Measurements from ENCODE around the gene NOTCH3.
A peak's percentile ranks its signal among the peaks of the same experiment; 100 is the strongest.

The NOTCH3 gene

DNA sequence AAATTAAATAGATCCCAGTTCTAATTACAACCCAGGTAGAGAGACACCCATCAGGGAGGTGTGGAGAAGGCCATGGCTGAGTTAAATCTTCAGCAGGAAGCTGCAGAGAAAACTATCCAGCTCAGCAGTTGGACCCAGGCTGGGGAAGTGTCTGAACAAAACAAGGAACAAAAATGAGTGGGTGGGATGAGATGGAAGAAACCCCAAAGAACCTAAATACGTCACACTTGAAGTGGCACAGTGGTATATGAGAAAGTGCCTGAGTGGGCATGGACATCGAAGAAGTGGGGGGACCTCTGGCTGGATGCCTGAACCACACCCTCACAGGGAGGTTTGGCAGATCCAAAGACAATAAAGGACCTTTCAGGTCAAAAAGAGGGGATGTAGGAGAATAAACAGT, 35.0 kb upstream of the NOTCH3 start:
- DNase-seq = no peak

DNA sequence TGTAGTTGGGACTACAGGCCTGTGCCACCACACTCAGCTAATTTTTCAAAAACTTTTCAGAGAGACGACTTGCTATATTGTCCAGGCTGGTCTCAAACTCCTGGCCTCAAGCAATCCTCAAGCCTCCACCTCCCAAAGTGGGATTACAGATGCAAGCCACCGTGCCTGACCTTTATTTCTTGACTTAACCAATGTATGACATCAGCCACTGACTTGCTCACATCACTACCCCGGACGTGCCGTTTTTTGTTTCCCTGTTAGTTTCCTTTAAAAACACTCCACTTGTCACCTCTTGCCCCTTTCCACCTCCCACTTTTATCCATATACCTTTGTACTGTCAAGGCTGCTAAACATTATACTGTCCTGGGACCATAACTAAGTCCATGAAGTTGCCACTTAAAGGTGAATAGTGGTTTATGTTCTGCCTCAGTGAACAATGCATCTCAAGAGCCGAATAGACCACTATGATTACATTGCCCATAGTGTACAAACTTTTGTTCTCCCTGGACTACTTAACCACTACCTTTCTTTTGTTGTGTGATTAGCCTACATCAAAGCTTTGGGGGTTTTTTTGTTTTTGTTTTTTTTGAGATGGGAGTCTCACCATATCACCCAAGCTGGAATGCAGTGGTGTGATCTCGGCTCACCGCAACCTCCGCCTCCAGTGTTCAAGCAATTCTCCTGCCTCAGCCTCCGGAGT, 33.8 kb upstream of the NOTCH3 start:
- DNase-seq = no peak

- no peak for DNase-seq
Observed at GRCh38 chr19:15231271-15231670, 30.5 kb upstream of the NOTCH3 start.

DNA sequence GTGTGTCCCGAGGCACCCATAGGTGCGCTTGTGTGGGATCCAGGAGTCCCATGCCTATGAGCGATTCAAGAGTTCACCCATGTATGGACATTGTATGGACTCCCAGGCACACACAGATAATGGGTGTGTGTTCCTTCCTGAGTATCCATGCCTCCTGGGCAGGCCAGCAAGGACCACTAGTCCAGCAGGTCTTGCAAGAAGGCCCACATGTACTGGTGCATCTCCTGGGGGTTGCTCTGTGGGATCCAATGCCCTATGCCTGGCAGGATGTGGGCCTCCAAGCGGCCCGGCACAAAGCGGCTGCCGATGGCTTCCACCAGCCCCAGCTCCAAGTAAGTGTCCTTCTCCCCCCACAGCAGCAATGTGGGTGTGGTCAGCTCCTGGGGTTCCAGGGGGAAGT, 26.5 kb upstream of the NOTCH3 start:
- no peak for DNase-seq

GRCh38 chr19:15225760-15226159, 25.0 kb upstream of the NOTCH3 start:
- no peak for DNase-seq

DNA sequence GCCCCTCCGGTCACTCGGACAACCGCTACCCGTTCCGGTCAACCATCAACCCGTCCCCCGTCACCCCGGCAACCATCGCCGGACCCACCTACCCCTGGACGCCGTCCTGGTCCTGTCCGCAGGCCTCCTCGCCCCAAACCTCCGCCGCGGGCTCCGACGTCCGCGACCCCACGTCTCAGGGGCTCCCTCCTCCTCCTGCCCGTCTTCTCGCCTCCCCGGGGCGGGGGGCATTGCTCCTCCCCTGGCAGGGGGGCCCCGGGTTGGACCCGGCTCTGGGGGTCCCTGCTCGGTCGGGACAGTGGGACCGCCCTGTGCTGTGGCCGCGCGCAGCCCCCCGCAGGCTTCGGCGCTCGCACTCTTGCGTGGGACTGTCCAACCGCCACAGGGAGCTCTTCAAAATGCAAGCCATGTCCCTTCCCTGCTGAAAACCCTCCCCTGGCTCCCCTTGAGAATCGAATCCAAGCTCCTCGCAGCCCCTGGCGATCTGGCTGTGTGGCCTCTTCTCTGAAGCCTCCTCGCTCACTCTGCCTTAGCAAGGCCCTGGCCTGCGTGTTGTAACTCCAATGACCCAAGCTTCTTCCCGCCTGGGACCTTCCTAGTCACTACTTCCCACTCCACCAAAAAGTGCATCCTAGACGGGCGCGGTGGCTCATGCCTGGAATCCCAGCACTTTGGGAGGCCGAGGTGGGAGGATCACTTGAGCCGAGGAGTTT, 23.0 kb upstream of the NOTCH3 start:
- DNase-seq = no peak

GRCh38 chr19:15222738-15223648, 22.2 kb upstream of the NOTCH3 start:
- DNase-seq = peak in 3 of 4 experiments; percentile 17 to 42 (median 27)

- DNase-seq = no peak
Observed at GRCh38 chr19:15220833-15221232, 20.0 kb upstream of the NOTCH3 start.

GRCh38 chr19:15218501-15218900, 17.7 kb upstream of the NOTCH3 start:
- DNase-seq = no peak

GRCh38 chr19:15216363-15216762, 15.6 kb upstream of the NOTCH3 start:
- no peak for DNase-seq

- no peak for DNase-seq
Observed at GRCh38 chr19:15213715-15214381, 13.1 kb upstream of the NOTCH3 start.

DNA sequence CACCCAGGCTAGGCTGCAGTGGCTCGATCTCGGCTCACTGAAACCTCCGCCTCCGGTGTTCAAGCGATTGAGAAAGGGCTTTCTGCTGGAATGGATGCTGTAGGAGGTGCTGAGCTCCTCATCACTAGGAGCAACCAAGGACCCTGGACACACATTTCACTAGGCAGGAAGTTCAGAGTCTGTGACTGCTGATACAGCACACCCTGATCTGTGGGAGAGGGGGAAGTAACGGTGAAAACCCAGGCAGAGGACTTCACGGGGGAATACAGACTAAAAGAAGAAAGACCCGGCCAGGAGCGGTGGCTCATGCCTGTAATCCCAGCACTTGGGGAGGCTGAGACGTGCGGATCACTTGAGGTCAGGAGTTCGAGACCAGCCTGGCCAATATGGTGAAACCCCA, 11.9 kb upstream of the NOTCH3 start:
- DNase-seq = no peak

- no peak for DNase-seq
Observed at GRCh38 chr19:15210323-15210781, 9.6 kb upstream of the NOTCH3 start.

GRCh38 chr19:15201374-15202023, 704 bp upstream of the NOTCH3 start:
- no peak for DNase-seq

DNA sequence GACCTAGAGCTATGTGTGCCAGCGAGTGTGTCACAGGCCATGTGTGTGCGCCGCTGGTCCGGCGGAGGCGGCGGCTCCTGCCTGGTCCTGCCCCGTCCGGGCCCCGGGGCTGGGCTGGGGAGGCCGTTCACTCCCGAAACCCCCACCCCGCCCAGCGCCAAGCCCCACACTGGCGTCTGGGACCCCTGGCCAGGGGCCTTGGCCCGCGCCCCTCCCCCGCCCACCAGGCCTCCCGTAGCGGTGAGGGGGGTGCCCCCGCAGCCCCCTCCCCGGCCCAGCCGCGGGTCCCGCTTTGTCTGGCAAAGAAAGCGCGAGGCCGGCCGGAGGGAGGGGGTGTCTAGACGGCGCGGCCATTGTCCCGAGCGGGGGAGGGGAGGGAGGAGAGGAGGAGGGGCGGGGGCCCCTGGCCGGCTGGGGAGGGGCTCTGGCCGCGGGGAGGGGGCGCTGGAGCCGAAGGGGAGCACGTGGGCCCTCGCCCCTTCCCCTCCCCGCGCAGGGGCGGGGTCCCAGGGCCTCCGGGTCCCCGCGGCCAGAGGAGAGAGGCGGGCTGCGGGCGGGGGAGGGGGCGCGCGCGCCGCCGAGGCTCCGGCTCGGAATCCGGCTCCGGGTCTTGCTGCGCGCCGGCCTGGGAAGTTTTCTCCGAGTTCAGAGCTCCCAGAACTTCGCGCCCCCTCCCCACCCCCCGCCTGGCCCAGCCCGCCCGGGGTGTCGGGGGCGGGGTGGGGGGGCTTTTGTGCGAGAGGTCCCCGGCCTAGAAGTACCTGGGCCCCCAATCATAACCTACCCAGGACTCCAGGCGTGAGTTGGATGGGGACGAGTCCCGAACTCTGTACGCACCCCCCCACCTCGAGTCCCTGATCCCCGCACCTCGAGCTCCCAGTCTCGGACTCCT, 888 bp downstream of the NOTCH3 start:
- DNase-seq = no peak

- DNase-seq = no peak
Observed at GRCh38 chr19:15198951-15199660, 1.7 kb downstream of the NOTCH3 start.

DNA sequence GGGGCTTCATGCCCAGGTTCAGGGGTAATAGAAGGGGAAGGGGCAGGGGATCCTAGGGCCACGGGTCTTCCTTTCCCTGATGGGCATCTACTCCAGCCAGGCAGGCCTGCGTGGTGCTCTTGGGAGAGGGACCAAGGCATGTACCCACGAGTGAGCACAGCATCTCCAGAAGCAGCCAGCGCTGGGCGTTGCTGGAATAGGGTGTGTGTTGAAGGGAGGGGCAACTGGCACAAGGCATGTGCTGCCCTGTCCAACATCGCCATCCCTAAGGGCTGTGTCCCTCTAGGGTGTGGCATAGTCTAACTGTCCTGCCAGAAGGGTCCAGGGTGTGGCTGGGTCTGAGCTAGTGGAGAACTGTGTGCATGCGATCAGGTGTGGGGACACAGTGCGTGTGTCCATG, 2.9 kb downstream of the NOTCH3 start:
- no peak for DNase-seq

DNA sequence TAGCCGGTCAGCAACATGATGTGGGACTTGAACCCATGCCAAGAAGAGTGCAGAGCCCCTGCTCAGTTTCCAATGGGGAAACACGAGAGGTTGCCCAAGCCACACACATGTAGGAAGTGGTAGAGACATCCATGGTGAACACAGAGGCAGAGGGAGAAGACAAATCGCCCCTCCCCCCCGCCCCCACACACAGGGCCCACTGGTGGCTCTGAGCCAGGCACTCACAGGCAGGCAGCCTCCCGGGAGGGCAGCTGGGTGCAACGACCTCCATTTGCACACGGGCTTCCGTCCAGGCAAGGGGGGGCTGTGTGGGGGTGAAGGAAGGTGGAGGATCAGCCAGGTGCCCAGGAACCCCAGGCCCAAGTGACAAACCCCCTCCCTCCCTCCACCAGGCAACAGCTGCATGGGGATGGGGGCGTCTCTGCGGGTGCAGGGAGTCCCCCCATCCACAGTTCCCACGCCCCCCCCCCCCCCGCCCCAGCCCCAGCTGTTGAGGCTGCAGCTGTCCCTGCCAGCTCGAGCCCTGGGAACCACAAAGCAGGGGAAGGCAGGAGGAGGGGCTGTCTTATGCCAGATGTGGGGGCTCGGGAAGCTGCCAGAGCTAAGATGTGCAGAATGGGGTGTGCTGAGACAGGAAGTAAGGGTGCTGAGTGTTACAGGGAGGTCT, 3.4 kb downstream of the NOTCH3 start:
- no peak for DNase-seq

GRCh38 chr19:15196360-15197005, 4.3 kb downstream of the NOTCH3 start:
- no peak for DNase-seq

Data from activated CD4-positive, CD25-positive, alpha-beta regulatory T cell (primary cell).